ENCODE measurements around the gene FKRP. TPM values are rescaled to one million over a fixed set of nuclear protein-coding genes. Genes with fewer than 3 reads are reported as not detected.

Gene FKRP
- 10 to 100 TPM in 1 of 2 experiments, 1 to 10 TPM in 1; 7.7 to 10.1 TPM for total RNA-seq

GRCh38 chr19:46745521-46746280 lies at the start of gene FKRP:
Gene FKRP (plus strand): TSS chr19:46746057. CDS start chr19:46755451, 9,394 bp downstream.
- ATAC-seq (peak; percentile 60), DNase-seq (no peak)
- intact Hi-C loops (cut with micrococcal nuclease), result no loop called here
- peak within 1 kb of the TSS; percentile 88 for H3K27ac Mint-ChIP-seq
- peaks cover 54% of the 10 kb centered on the region for H3K4me1 Mint-ChIP-seq (ENCODE audit: low read depth)
- no peaks in the 10 kb centered on the region for H3K27me3 Mint-ChIP-seq
- CTCF ChIA-PET, result interaction anchor here (0.6 to 3.5 kb wide), 7 partner anchors 8 to 131 kb away, joined by 3 to 11 read pairs (median 8); no protein-coding TSS in a partner anchor
- peak within 1 kb of the TSS; percentile 91 for H3K4me3 Mint-ChIP-seq
- no peaks in the 10 kb centered on the region for H3K9me3 Mint-ChIP-seq
- peaks cover 11% of the 10 kb centered on the region for H3K36me3 Mint-ChIP-seq (ENCODE audit: low read depth)
- TF ChIP-seq CTCF (IDR thresholded peaks at IDR 0.05), result no peak
- POLR2A ChIA-PET, result interaction anchor here (0.9 to 2.9 kb wide), 5 partner anchors 12 to 146 kb away, joined by 3 to 13 read pairs (median 4); no protein-coding TSS in a partner anchor

GRCh38 chr19:46696866-46697203 lies 49.0 kb upstream of the FKRP start:
- TF ChIP-seq CTCF (IDR thresholded peaks at IDR 0.05), result no peak
- Mint-ChIP-seq H3K27ac (no peak overlapping the region), H3K4me3 (no peak overlapping the region), H3K36me3 (ENCODE audit: low read depth) (peaks cover 54% of the 10 kb centered on the region), H3K4me1 (ENCODE audit: low read depth) (no peaks in the 10 kb centered on the region), H3K27me3 (no peaks in the 10 kb centered on the region), H3K9me3 (no peaks in the 10 kb centered on the region)
- DNase-seq (no peak), ATAC-seq (no peak)
- ChIA-PET CTCF (interaction anchor here (0.8 to 3.7 kb wide), 4 partner anchors 9 to 143 kb away, joined by 3 to 14 read pairs (median 4); no protein-coding TSS in a partner anchor), POLR2A (interaction anchor here (1.2 to 1.5 kb wide), 3 partner anchors 9 to 34 kb away, joined by 3 to 5 read pairs (median 3); no protein-coding TSS in a partner anchor)
- intact Hi-C loops (cut with micrococcal nuclease), result no loop called here

GRCh38 chr19:46697204-46697960 lies 48.5 kb upstream of the FKRP start:
- POLR2A ChIA-PET, result interaction anchor here (1.2 to 1.5 kb wide), 3 partner anchors 9 to 34 kb away, joined by 3 to 5 read pairs (median 3); no protein-coding TSS in a partner anchor
- CTCF ChIA-PET, result interaction anchor here (0.8 to 3.7 kb wide), 4 partner anchors 8 to 143 kb away, joined by 3 to 14 read pairs (median 4); no protein-coding TSS in a partner anchor
- ATAC-seq (peak; percentile 78), DNase-seq (peak; percentile 48)
- no peaks in the 10 kb centered on the region for H3K4me1 Mint-ChIP-seq (ENCODE audit: low read depth)
- no peak overlapping the region for H3K4me3 Mint-ChIP-seq
- TF ChIP-seq CTCF (IDR thresholded peaks at IDR 0.05), result no peak
- peaks cover 49% of the 10 kb centered on the region for H3K36me3 Mint-ChIP-seq (ENCODE audit: low read depth)
- no peaks in the 10 kb centered on the region for H3K27me3 Mint-ChIP-seq
- H3K27ac Mint-ChIP-seq, result no peak overlapping the region
- intact Hi-C loops (cut with micrococcal nuclease), result no loop called here
- no peaks in the 10 kb centered on the region for H3K9me3 Mint-ChIP-seq

GRCh38 chr19:46698395-46699321 lies 47.2 kb upstream of the FKRP start:
- DNase-seq (no peak), ATAC-seq (no peak)
- no peak overlapping the region for H3K4me3 Mint-ChIP-seq
- CTCF ChIA-PET, result interaction anchor here (3.9 kb wide), 1 partner anchor 30 kb away, joined by 21 read pairs; no protein-coding TSS in a partner anchor
- POLR2A ChIA-PET, result interaction anchor here (0.6 kb wide), 1 partner anchor 538 kb away, joined by 3 read pairs; no protein-coding TSS in a partner anchor
- H3K9me3 Mint-ChIP-seq, result no peaks in the 10 kb centered on the region
- intact Hi-C loops (cut with micrococcal nuclease), result no loop called here
- peaks cover 37% of the 10 kb centered on the region for H3K36me3 Mint-ChIP-seq (ENCODE audit: low read depth)
- H3K27me3 Mint-ChIP-seq, result no peaks in the 10 kb centered on the region
- H3K27ac Mint-ChIP-seq, result no peak overlapping the region
- H3K4me1 Mint-ChIP-seq (ENCODE audit: low read depth), result no peaks in the 10 kb centered on the region
- no peak for TF ChIP-seq CTCF (IDR thresholded peaks at IDR 0.05)
